Adrenal gland (tissue), 12 donors: ENCODE data around the gene CRYBG3. TPM values are rescaled to one million over a fixed set of nuclear protein-coding genes. Genes with fewer than 3 reads are reported as not detected.

ENCODE experiments used
- DNase-seq, 7 donors: peaks; one replicate each; pipeline ENCODE4 v3.0.0-alpha.2; 2019 to 2020
- H3K27ac ChIP-seq, 5 donors: fragments of 200-600 bp; sonication (generic) in 4 of 5; 1 replicate in 3 of 5; 2 replicates in 2 of 5; pipeline versions ENCODE4 v1.5.1 to v1.8.0; 2016 to 2020; ENCODE audit warnings: mild to moderate bottlenecking in 1 of 5
- H3K27me3 ChIP-seq: fragments of 200-600 bp; 2 replicates; pipeline ENCODE4 v1.8.0; 2021
- H3K36me3 ChIP-seq, 2 donors: fragments of 200-600 bp; replicated peaks in 1 of 2; 1 replicate in 1 of 2; 2 replicates in 1 of 2; pipeline versions ENCODE4 v1.5.1 to v1.8.0; 2018 to 2022
- H3K4me1 ChIP-seq, 2 donors: fragments of 200-600 bp; replicated peaks in 1 of 2; 1 replicate in 1 of 2; 2 replicates in 1 of 2; pipeline versions ENCODE4 v1.5.1 to v1.8.0; 2018 to 2021
- H3K4me3 ChIP-seq, 4 donors: fragments of 200-600 bp; sonication (generic) in 3 of 4; one replicate each; pipeline ENCODE4 v1.5.1; 2016 to 2018
- H3K9me3 ChIP-seq, 3 donors: fragments of 200-600 bp; sonication (generic) in 1 of 3; replicated peaks in 1 of 3; 1 replicate in 2 of 3; 2 replicates in 1 of 3; pipeline versions ENCODE4 v1.5.1 to v1.8.0; 2016 to 2021
- CTCF ChIP-seq, 6 experiments: fragments of 450-650 bp in 4 of 6; fragments of 200-600 bp in 2 of 6; sonication (generic) in 1 of 6; IDR thresholded peaks; 1 replicate in 5 of 6; 2 replicates in 1 of 6; pipeline versions ENCODE4 v1.5.1 to v1.8.0; 2016 to 2021; ENCODE audit warnings: antibody characterized with exemption in 6 of 6, mild to moderate bottlenecking in 2 of 6, moderate library complexity in 1 of 6
- POLR2A ChIP-seq, 2 donors: fragments of 450-650 bp; IDR thresholded peaks; one replicate each; pipeline ENCODE4 v1.6.1; 2017; ENCODE audit warnings: antibody characterized with exemption in 2 of 2, mild to moderate bottlenecking in 2 of 2, moderate library complexity in 1 of 2
- WGBS, 4 donors: extraction: QIAGEN DNeasy Blood & Tissue Kit in 2 of 4; methylation state at CpG; one replicate each; pipeline versions ENCODE4 v1.1.5 to v1.1.7; 2013 to 2017; 5-methylcytosine and 5-hydroxymethylcytosine counted together
- intact Hi-C, 2 donors: fragments of 100-400 bp; cut with DNase I; formaldehyde crosslinking; loops; one replicate each; pipeline versions ENCODE4 v1.14.1 to v1.15.0; 2022 to 2023
- polyA plus RNA-seq, 3 donors: library from polyadenylated mRNA; stranded (reverse); fragments of 200-250 nt in 2 of 3; fragments of 350-450 nt in 1 of 3; fragmentation: Illumina TruSeq in 1 of 3; extraction: RNeasy Lipid Tissue Mini Kit (QIAGEN cat#74804) in 1 of 3; gene quantifications; one replicate each; pipeline ENCODE4 v1.2.3, GENCODE V29; 2013 to 2014
- total RNA-seq, 9 donors: library from RNA; depleted of rRNA in 4 of 9; stranded (reverse); fragments of >200 nt in 4 of 9; fragments of 120-200 nt in 1 of 9; fragmentation: NEBNext Ultra II Directional in 1 of 9; extraction: Animal tissue kit (Norgen Biotek cat#: 25700) in 1 of 9; gene quantifications; one replicate each; pipeline versions ENCODE4 v1.1.0 to v1.2.4, GENCODE V29; 2013 to 2023
- donor health status: healthy with polysubstance abuse.
- donor health status: Bipolar disorder and iron deficiency.
- donor health status: DM: yes; HTN: yes; CAD: no.
- donor health status: DM: no; HTN: no; CAD: no.
- donor health status: DM: no; HTN: no; CAD: no.
- donor health status: DM: yes; HTN: yes; CAD: no.

The CRYBG3 gene
- total and polyA plus RNA-seq, 12 donors = 2.7 to 25.0 (median 12.5) TPM

GRCh38 chr3:97841956-97842355 lies 20.1 kb downstream of the CRYBG3 start:
- intact Hi-C loops = no loop called here

GRCh38 chr3:97848779-97849178 lies 27.0 kb downstream of the CRYBG3 start:
- H3K36me3 ChIP-seq = no peaks in the 10 kb centered on the region
- H3K27me3 ChIP-seq = no peaks in the 10 kb centered on the region
- WGBS, 4 donors = 89 to 93% (median 92%) methylated on average over 3 of the region's 3 CpGs
- TF ChIP-seq POLR2A (IDR thresholded peaks at IDR 0.05) (no peak), CTCF (IDR thresholded peaks at IDR 0.05) (no peak)
- intact Hi-C loops = no loop called here
- H3K4me1 ChIP-seq = no peaks in the 10 kb centered on the region
- no peaks in the 10 kb centered on the region for H3K9me3 ChIP-seq
- no peak for DNase-seq
- H3K4me3 ChIP-seq = no peak overlapping the region
- H3K27ac ChIP-seq = no peak overlapping the region

More at GRCh38 chr3:97841956-97842355, 20.1 kb downstream of the CRYBG3 start:
- WGBS, 4 donors = 94 to 96% (median 95%) methylated on average over 3 of the region's 3 CpGs
- Histone ChIP-seq H3K27ac (no peak overlapping the region), H3K4me3 (no peak overlapping the region), H3K36me3 (no peaks in the 10 kb centered on the region), H3K4me1 (peaks cover 0 to 11% of the 10 kb centered on the region in 2 donors), H3K27me3 (no peaks in the 10 kb centered on the region), H3K9me3 (no peaks in the 10 kb centered on the region)
- TF ChIP-seq CTCF (IDR thresholded peaks at IDR 0.05) (no peak), POLR2A (IDR thresholded peaks at IDR 0.05) (no peak)
- DNase-seq = no peak

- Histone ChIP-seq H3K27ac (no peak overlapping the region), H3K27me3 (no peaks in the 10 kb centered on the region), H3K9me3 (no peaks in the 10 kb centered on the region), H3K4me1 (no peaks in the 10 kb centered on the region), H3K36me3 (no peaks in the 10 kb centered on the region), H3K4me3 (no peak overlapping the region)
- TF ChIP-seq CTCF (IDR thresholded peaks at IDR 0.05) (no peak), POLR2A (IDR thresholded peaks at IDR 0.05) (no peak)
- WGBS, 4 donors = 89 to 96% (median 92%) methylated on average over 6 of the region's 6 CpGs
- intact Hi-C loops = no loop called here
- DNase-seq = no peak
Measured at GRCh38 chr3:97857401-97857800, 35.6 kb downstream of the CRYBG3 start.

GRCh38 chr3:97860364-97860763 lies 38.6 kb downstream of the CRYBG3 start:
- 89 to 96% (median 93%) methylated on average over 2 of the region's 2 CpGs for WGBS, 4 donors

More at GRCh38 chr3:97860364-97860763, 38.6 kb downstream of the CRYBG3 start:
- H3K27me3 ChIP-seq = no peaks in the 10 kb centered on the region
- no peak for DNase-seq
- H3K27ac ChIP-seq = no peak overlapping the region
- no peaks in the 10 kb centered on the region for H3K9me3 ChIP-seq
- no peak for TF ChIP-seq POLR2A (IDR thresholded peaks at IDR 0.05)
- no peak for TF ChIP-seq CTCF (IDR thresholded peaks at IDR 0.05)
- no peaks in the 10 kb centered on the region for H3K36me3 ChIP-seq
- intact Hi-C loops = no loop called here
- no peaks in the 10 kb centered on the region for H3K4me1 ChIP-seq
- H3K4me3 ChIP-seq = no peak overlapping the region
